HepG2 (cell line): ENCODE measurements around the gene ANKZF1. TPM values are rescaled to one million over a fixed set of nuclear protein-coding genes. Genes with fewer than 3 reads are reported as not detected.

Experiments
- HDAC6 ChIP-seq: fragments of 200-600 bp; sonication (generic); IDR thresholded peaks from 2 replicates; pipeline ENCODE4 v1.7.0; 2017; ENCODE audit warnings: mild to moderate bottlenecking, antibody characterized with exemption, low read length, low read depth
- NFIC ChIP-seq: IDR thresholded peaks from 2 replicates; pipeline ENCODE4 v1.6.1; 2012; ENCODE audit warnings: mild to moderate bottlenecking, low read length, inconsistent platforms
- ZMYM3 ChIP-seq: sonication (generic); formaldehyde crosslinking; IDR thresholded peaks from 2 replicates; pipeline ENCODE4 v1.5.1; 2020; ENCODE audit warnings: mild to moderate bottlenecking, missing genetic modification reagents
- ZNF282 ChIP-seq: fragments of 450-650 bp; IDR thresholded peaks from 2 replicates; pipeline ENCODE4 v1.6.1; 2018; ENCODE audit not compliant: partially characterized antibody
- polyA plus RNA-seq, 8 experiments: library from polyadenylated mRNA; depleted of rRNA in 3 of 8; stranded (reverse) in 7 of 8; unstranded in 1 of 8; fragments of >200 nt; fragmentation: Illumina TruSeq in 4 of 8; extraction: Trizol in 4 of 8; gene quantifications; 2 replicates each; pipeline versions ENCODE4 v1.2.1 to v1.2.3, GENCODE V29; 2011 to 2016; ENCODE audit warnings: low read depth in 4 of 8, missing spikeins in 1 of 8, mixed read lengths in 1 of 8; ENCODE audit not compliant: insufficient read depth in 1 of 8
- total RNA-seq, 5 experiments: library from RNA; depleted of rRNA; stranded (reverse); fragments of >200 nt; fragmentation: Illumina TruSeq; extraction: Trizol; gene quantifications; 2 replicates each; pipeline ENCODE4 v1.2.3, GENCODE V29; 2016; ENCODE audit warnings: low read depth in 1 of 5
- TF ChIP-seq, protein P1 (sequence below), 2 experiments: fragments of 450-650 bp in 1 of 2; sonication (generic) in 1 of 2; formaldehyde crosslinking in 1 of 2; IDR thresholded peaks; 2 replicates each; pipeline versions ENCODE4 v1.6.1 to v1.8.0; 2016 to 2022; ENCODE audit warnings: antibody characterized with exemption in 1 of 2, mild to moderate bottlenecking in 1 of 2, missing genetic modification reagents in 1 of 2
- TF ChIP-seq, protein P2 (sequence below): sonication (generic); formaldehyde crosslinking; IDR thresholded peaks from 2 replicates; pipeline ENCODE4 v1.5.0; 2020; ENCODE audit warnings: missing genetic modification reagents
- TF ChIP-seq, protein P3 (sequence below): IDR thresholded peaks from 2 replicates; pipeline ENCODE4 v1.6.1; 2016; ENCODE audit warnings: missing compliant biosample characterization, missing genetic modification reagents, borderline replicate concordance

The ANKZF1 gene
- total and polyA plus RNA-seq, 2 of the 13 experiments (the other 11 are each of a cell fraction or from before 2014, with no cell fraction given): 25.3 to 128 TPM

DNA sequence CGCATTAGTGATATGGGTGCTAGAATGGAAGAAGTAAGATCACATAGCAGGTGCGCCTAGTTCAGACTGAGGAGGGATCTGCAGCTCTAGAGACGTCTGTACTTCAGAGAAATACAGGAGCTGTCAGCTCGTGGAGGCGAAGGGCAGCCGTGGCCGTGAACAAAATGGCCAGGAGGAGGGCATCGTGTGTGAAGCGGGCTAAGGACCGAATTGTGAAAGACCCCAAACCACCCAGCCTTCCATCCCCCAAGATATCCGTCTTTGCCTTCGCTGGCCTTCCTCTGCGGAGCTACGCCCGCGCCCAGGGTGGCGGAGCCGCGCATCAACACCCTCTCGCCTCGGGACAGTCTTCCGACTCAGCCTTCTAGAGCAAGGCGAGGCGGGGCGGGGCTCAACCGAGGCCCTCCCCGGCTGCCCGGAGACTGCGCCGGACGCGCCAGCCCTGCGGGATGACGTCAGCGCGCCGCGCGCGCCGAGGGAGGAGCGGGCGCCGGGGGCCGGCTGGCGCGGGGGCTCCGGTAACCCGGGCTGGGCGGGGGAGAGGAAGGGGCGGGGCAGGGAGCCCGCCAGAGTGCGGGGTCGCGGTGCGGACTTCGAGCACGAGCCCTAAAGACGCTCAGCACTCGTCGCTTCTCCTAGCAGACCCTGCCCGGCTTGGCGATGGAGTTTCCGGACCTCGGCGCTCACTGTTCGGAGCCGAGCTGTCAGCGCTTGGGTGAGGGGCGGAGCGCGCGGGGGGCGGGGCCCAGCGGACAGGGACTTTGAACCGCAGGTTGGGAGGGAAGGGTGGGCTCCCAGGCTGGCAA, 23.1 kb upstream of the ANKZF1 start, which contains the start of gene ZFAND2B (continued):
- TF ChIP-seq, protein P1, sequence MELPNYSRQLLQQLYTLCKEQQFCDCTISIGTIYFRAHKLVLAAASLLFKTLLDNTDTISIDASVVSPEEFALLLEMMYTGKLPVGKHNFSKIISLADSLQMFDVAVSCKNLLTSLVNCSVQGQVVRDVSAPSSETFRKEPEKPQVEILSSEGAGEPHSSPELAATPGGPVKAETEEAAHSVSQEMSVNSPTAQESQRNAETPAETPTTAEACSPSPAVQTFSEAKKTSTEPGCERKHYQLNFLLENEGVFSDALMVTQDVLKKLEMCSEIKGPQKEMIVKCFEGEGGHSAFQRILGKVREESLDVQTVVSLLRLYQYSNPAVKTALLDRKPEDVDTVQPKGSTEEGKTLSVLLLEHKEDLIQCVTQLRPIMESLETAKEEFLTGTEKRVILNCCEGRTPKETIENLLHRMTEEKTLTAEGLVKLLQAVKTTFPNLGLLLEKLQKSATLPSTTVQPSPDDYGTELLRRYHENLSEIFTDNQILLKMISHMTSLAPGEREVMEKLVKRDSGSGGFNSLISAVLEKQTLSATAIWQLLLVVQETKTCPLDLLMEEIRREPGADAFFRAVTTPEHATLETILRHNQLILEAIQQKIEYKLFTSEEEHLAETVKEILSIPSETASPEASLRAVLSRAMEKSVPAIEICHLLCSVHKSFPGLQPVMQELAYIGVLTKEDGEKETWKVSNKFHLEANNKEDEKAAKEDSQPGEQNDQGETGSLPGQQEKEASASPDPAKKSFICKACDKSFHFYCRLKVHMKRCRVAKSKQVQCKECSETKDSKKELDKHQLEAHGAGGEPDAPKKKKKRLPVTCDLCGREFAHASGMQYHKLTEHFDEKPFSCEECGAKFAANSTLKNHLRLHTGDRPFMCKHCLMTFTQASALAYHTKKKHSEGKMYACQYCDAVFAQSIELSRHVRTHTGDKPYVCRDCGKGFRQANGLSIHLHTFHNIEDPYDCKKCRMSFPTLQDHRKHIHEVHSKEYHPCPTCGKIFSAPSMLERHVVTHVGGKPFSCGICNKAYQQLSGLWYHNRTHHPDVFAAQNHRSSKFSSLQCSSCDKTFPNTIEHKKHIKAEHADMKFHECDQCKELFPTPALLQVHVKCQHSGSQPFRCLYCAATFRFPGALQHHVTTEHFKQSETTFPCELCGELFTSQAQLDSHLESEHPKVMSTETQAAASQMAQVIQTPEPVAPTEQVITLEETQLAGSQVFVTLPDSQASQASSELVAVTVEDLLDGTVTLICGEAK (IDR thresholded peaks at IDR 0.05): no peak
- TF ChIP-seq, protein P1 (CRISPR knock-in tag; IDR thresholded peaks at IDR 0.05): peak; percentile 45; the same call in 1 of the 2 replicates
- TF ChIP-seq NFIC: no peak
- no peak for TF ChIP-seq ZNF282
- TF ChIP-seq, protein P2, sequence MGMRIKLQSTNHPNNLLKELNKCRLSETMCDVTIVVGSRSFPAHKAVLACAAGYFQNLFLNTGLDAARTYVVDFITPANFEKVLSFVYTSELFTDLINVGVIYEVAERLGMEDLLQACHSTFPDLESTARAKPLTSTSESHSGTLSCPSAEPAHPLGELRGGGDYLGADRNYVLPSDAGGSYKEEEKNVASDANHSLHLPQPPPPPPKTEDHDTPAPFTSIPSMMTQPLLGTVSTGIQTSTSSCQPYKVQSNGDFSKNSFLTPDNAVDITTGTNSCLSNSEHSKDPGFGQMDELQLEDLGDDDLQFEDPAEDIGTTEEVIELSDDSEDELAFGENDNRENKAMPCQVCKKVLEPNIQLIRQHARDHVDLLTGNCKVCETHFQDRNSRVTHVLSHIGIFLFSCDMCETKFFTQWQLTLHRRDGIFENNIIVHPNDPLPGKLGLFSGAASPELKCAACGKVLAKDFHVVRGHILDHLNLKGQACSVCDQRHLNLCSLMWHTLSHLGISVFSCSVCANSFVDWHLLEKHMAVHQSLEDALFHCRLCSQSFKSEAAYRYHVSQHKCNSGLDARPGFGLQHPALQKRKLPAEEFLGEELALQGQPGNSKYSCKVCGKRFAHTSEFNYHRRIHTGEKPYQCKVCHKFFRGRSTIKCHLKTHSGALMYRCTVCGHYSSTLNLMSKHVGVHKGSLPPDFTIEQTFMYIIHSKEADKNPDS (CRISPR knock-in tag): no peak
- TF ChIP-seq, protein P3, sequence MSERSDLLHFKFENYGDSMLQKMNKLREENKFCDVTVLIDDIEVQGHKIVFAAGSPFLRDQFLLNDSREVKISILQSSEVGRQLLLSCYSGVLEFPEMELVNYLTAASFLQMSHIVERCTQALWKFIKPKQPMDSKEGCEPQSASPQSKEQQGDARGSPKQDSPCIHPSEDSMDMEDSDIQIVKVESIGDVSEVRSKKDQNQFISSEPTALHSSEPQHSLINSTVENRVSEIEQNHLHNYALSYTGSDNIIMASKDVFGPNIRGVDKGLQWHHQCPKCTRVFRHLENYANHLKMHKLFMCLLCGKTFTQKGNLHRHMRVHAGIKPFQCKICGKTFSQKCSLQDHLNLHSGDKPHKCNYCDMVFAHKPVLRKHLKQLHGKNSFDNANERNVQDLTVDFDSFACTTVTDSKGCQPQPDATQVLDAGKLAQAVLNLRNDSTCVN (CRISPR knock-in tag): peak; percentile 90
- 0 out of 2 replicates have a peak, but pooled peaks have one; percentile 50 for TF ChIP-seq ZMYM3
- no peak for TF ChIP-seq HDAC6
